IMR-90 (cell line): ENCODE data around the gene SH3BGRL3. TPM values are rescaled to one million over a fixed set of nuclear protein-coding genes. Genes with fewer than 3 reads are reported as not detected.
A peak's percentile ranks its signal among the peaks of the same experiment; 100 is the strongest.

Experiments
- ATAC-seq: fragments of 200-7000 bp; cut with Tn5 transposase; 2 replicates; pipeline ENCODE4 v1.9.1; 2020; ENCODE audit warnings: low read depth, mild to moderate bottlenecking, moderate library complexity
- BruUV-seq: library from RNA; stranded (reverse); fragments of 400-500 nt; replicated peaks from 2 replicates; lab custom pipeline; 2021; lab: Mats Ljungman, UMichigan
- CTCF ChIA-PET: fragments of 300-600 bp; formaldehyde crosslinking; extraction: SDS; loops from one replicate; lab custom pipeline; 2021; ENCODE audit warnings: antibody characterized with exemption; lab: Yijun Ruan, JAX
- POLR2A ChIA-PET: fragments of 300-600 bp; sonication (Branson Sonifier 250); formaldehyde crosslinking; loops from one replicate; lab custom pipeline; 2022; ENCODE audit warnings: antibody characterized with exemption; ENCODE audit not compliant: unreplicated experiment; lab: Charles Lee
- DNase-seq: peaks from one replicate; pipeline ENCODE4 v3.0.0; 2013
- H2AFZ ChIP-seq: replicated peaks from 2 replicates; pipeline ENCODE3; 2013; ENCODE audit warnings: low read length, mild to moderate bottlenecking; ENCODE audit not compliant: poor library complexity
- H2AK5ac ChIP-seq: 2 replicates; pipeline ENCODE4 v1.6.1; 2013; ENCODE audit warnings: low read depth, low read length, inconsistent platforms
- H2AK9ac ChIP-seq: replicated peaks from 2 replicates; pipeline ENCODE3; 2013; ENCODE audit warnings: mild to moderate bottlenecking, low read depth, low read length, moderate library complexity; ENCODE audit not compliant: poor library complexity
- H2BK120ac ChIP-seq: 2 replicates; pipeline ENCODE4 v1.6.1; 2013; ENCODE audit warnings: low read depth, low read length, inconsistent platforms
- H2BK15ac ChIP-seq: 3 replicates; pipeline ENCODE4 v1.6.1; 2013; ENCODE audit warnings: low read depth, low read length, inconsistent platforms
- H2BK20ac ChIP-seq: 2 replicates; pipeline ENCODE4 v1.6.1; 2013; ENCODE audit warnings: low read depth, mild to moderate bottlenecking, inconsistent platforms, low read length, moderate library complexity
- H2BK5ac ChIP-seq: 2 replicates; pipeline ENCODE4 v1.6.1; 2013; ENCODE audit warnings: mild to moderate bottlenecking, low read depth, low read length, inconsistent platforms; ENCODE audit not compliant: poor library complexity, severe bottlenecking
- H3K14ac ChIP-seq: replicated peaks from 2 replicates; pipeline ENCODE4 v1.6.1; 2013; ENCODE audit warnings: low read depth, low read length, inconsistent platforms
- H3K18ac ChIP-seq: 2 replicates; pipeline ENCODE4 v1.6.1; 2013; ENCODE audit warnings: low read depth, low read length, control low read depth
- H3K23ac ChIP-seq: 2 replicates; pipeline ENCODE4 v1.6.1; 2013; ENCODE audit warnings: low read depth, low read length, inconsistent platforms
- H3K27ac ChIP-seq: 2 replicates; pipeline ENCODE4 v1.5.1; 2013; ENCODE audit warnings: mild to moderate bottlenecking, control low read depth, low read length; ENCODE audit not compliant: insufficient read depth
- H3K27me3 ChIP-seq: 2 replicates; pipeline ENCODE4 v1.6.1; 2013; ENCODE audit warnings: low read length; ENCODE audit not compliant: control insufficient read depth, insufficient read depth
- H3K36me3 ChIP-seq: 2 replicates; pipeline ENCODE4 v1.6.1; 2013; ENCODE audit warnings: low read length, mixed read lengths; ENCODE audit not compliant: control insufficient read depth, insufficient read depth
- H3K4ac ChIP-seq: 2 replicates; pipeline ENCODE4 v1.6.1; 2013; ENCODE audit warnings: low read depth, low read length, inconsistent platforms
- H3K4me1 ChIP-seq: 2 replicates; pipeline ENCODE4 v1.6.1; 2013; ENCODE audit warnings: low read length, mixed read lengths; ENCODE audit not compliant: control insufficient read depth, insufficient read depth
- H3K4me2 ChIP-seq: 2 replicates; pipeline ENCODE4 v1.6.1; 2013; ENCODE audit warnings: low read depth, mild to moderate bottlenecking, control low read depth, low read length, moderate library complexity
- H3K4me3 ChIP-seq: 2 replicates; pipeline ENCODE4 v1.5.1; 2013; ENCODE audit warnings: low read depth, mild to moderate bottlenecking, control low read depth, low read length, moderate library complexity; ENCODE audit not compliant: insufficient read depth
- H3K56ac ChIP-seq: 2 replicates; pipeline ENCODE4 v1.6.1; 2013; ENCODE audit warnings: low read length, inconsistent platforms; ENCODE audit not compliant: insufficient read depth; ENCODE audit errors: extremely low read depth
- H3K79me1 ChIP-seq, 2 experiments: 2 replicates each; pipeline ENCODE4 v1.6.1; 2013; ENCODE audit warnings: low read length in 2 of 2, inconsistent platforms in 1 of 2, low read depth in 1 of 2
- H3K9ac ChIP-seq: 2 replicates; pipeline ENCODE4 v1.6.1; 2013; ENCODE audit warnings: low read depth, low read length, control low read depth
- H3K9me1 ChIP-seq: 2 replicates; pipeline ENCODE4 v1.6.1; 2013; ENCODE audit warnings: low read length, inconsistent platforms; ENCODE audit not compliant: insufficient read depth
- H3K9me3 ChIP-seq: 2 replicates; pipeline ENCODE4 v1.6.1; 2013; ENCODE audit warnings: low read length; ENCODE audit not compliant: control insufficient read depth, insufficient read depth
- H4K20me1 ChIP-seq: 2 replicates; pipeline ENCODE4 v1.6.1; 2013; ENCODE audit warnings: low read length, inconsistent platforms; ENCODE audit not compliant: insufficient read depth
- H4K5ac ChIP-seq: 2 replicates; pipeline ENCODE4 v1.6.1; 2013; ENCODE audit warnings: mild to moderate bottlenecking, low read depth, low read length, control low read depth
- H4K8ac ChIP-seq, 2 experiments: 2 replicates each; pipeline ENCODE4 v1.6.1; 2013; ENCODE audit warnings: low read depth in 2 of 2, low read length in 2 of 2, control low read depth in 1 of 2, inconsistent platforms in 1 of 2
- H4K91ac ChIP-seq: 2 replicates; pipeline ENCODE4 v1.6.1; 2013; ENCODE audit warnings: low read depth, low read length, inconsistent platforms; ENCODE audit not compliant: insufficient read depth
- BHLHE40 ChIP-seq: fragments of 150-350 bp; IDR thresholded peaks from 2 replicates; pipeline ENCODE4 v1.6.1; 2016; ENCODE audit warnings: mild to moderate bottlenecking, low read depth, low read length
- CEBPB ChIP-seq: IDR thresholded peaks from 2 replicates; pipeline ENCODE4 v1.6.1; 2012; ENCODE audit warnings: low read depth, low read length, improper control_type of control experiment
- CHD1 ChIP-seq: IDR thresholded peaks from 2 replicates; pipeline ENCODE4 v1.6.1; 2012; ENCODE audit warnings: low read depth, low read length, improper control_type of control experiment
- CTCF ChIP-seq: conservative IDR thresholded peaks from 2 replicates; pipeline ENCODE4 v1.5.1; 2012; ENCODE audit warnings: mild to moderate bottlenecking, low read depth, low read length, improper control_type of control experiment
- ELK1 ChIP-seq: fragments of 150-350 bp; IDR thresholded peaks from 2 replicates; pipeline ENCODE4 v1.6.1; 2016; ENCODE audit warnings: low read depth, mild to moderate bottlenecking, low read length, moderate library complexity, borderline replicate concordance
- FOS ChIP-seq: fragments of 150-350 bp; IDR thresholded peaks from 2 replicates; pipeline ENCODE4 v1.6.1; 2016; ENCODE audit warnings: low read depth, low read length
- MAFK ChIP-seq: IDR thresholded peaks from 2 replicates; pipeline ENCODE4 v1.6.1; 2012; ENCODE audit warnings: low read depth, low read length, improper control_type of control experiment
- MAZ ChIP-seq: IDR thresholded peaks from 2 replicates; pipeline ENCODE4 v1.6.1; 2012; ENCODE audit warnings: low read depth, mild to moderate bottlenecking, low read length, improper control_type of control experiment, moderate library complexity, borderline replicate concordance
- RAD21 ChIP-seq: IDR thresholded peaks from 2 replicates; pipeline ENCODE4 v1.6.1; 2012; ENCODE audit warnings: low read length, improper control_type of control experiment
- WGBS, 2 experiments: methylation state at CpG; one replicate each; pipeline versions ENCODE4 v1.1.5 to v1.1.7; 2013; ENCODE audit warnings: missing lambda C conversion rate in 2 of 2; ENCODE audit not compliant: insufficient read length in 1 of 2; ENCODE audit errors: extremely low coverage in 2 of 2; 5-methylcytosine and 5-hydroxymethylcytosine counted together
- dilution Hi-C: fragments of 300-500 bp; cut with HindIII; formaldehyde crosslinking; loops from one replicate; pipeline ENCODE4 v1.14.3; 2018; ENCODE audit warnings: low sequenced_read_pairs; ENCODE audit not compliant: unreplicated experiment
- in situ Hi-C: fragments of 300-500 bp; cut with MboI; formaldehyde crosslinking; loops from 3 replicates; pipeline ENCODE4 v1.14.3; 2019; ENCODE audit warnings: low sequenced_read_pairs, inconsistent platforms, mixed read lengths
- intact Hi-C: fragments of 100-400 bp; cut with micrococcal nuclease; formaldehyde crosslinking; loops from 2 replicates; pipeline ENCODE4 v1.10.0; 2022
- polyA plus RNA-seq, 3 experiments: library from polyadenylated mRNA; depleted of rRNA; stranded (reverse); fragments of >200 nt; gene quantifications; 2 replicates each; pipeline ENCODE4 v1.2.3, GENCODE V29; 2012; ENCODE audit warnings: low replicate concordance in 1 of 3
- total RNA-seq: library from RNA; depleted of rRNA; stranded (reverse); fragments of >200 nt; gene quantifications from 2 replicates; pipeline ENCODE4 v1.2.3, GENCODE V29; 2012

SH3BGRL3 gene
- total and polyA plus RNA-seq, 2 of the 4 experiments (the other 2 are of a cell fraction) = 35.0 to 483 TPM

GRCh38 chr1:26307363-26307781 lies 27.5 kb downstream of the SH3BGRL3 start:
- no CpG with 5 or more reads among the region's 6 CpGs for WGBS, 2 experiments
- intact Hi-C loops = no loop called here
- no peak overlapping the region for H3K4me2 ChIP-seq
- DNase-seq (no peak), ATAC-seq (no peak)
- in situ Hi-C loops = no loop called here
- H3K4ac ChIP-seq = no peak overlapping the region
- POLR2A ChIA-PET = interaction anchor here (1.0 kb wide), 1 partner anchor 14 kb away, joined by 14 read pairs; no protein-coding TSS in a partner anchor
- H3K18ac ChIP-seq = no peak overlapping the region
- H3K9me3 ChIP-seq = no peaks in the 10 kb centered on the region
- no peaks in the 10 kb centered on the region for H4K20me1 ChIP-seq
- no peak overlapping the region for H2BK20ac ChIP-seq
- no TSS peak for BruUV-seq
- no peaks in the 10 kb centered on the region for H3K27me3 ChIP-seq
- H3K27ac ChIP-seq = no peak overlapping the region
- no peak overlapping the region for H2BK120ac ChIP-seq
- H3K23ac ChIP-seq = no peak overlapping the region
- H2BK15ac ChIP-seq = no peak overlapping the region
- H3K36me3 ChIP-seq = no peaks in the 10 kb centered on the region
- no peak overlapping the region for H4K91ac ChIP-seq
- no peak overlapping the region for H3K4me3 ChIP-seq
- H3K9ac ChIP-seq = no peak overlapping the region
- CTCF ChIA-PET = no interaction called here
- no peak overlapping the region for H2AK5ac ChIP-seq
- H2BK5ac ChIP-seq = no peak overlapping the region
- TF ChIP-seq RAD21 = no peak
- TF ChIP-seq FOS = no peak
- no peak for TF ChIP-seq CEBPB
- no peak for TF ChIP-seq ELK1
- no peak for TF ChIP-seq CTCF
- no peak for TF ChIP-seq MAFK
- TF ChIP-seq BHLHE40 = no peak
- no peak for TF ChIP-seq MAZ
- no peak for TF ChIP-seq CHD1
- peaks cover 12% of the 10 kb centered on the region for H3K9me1 ChIP-seq
- peaks cover 9 to 26% of the 10 kb centered on the region in 2 experiments; a peak in 3 of 4 replicates for H3K79me1 ChIP-seq
- peak overlapping the region; percentile 92 to 97 for H4K8ac ChIP-seq
- H3K56ac ChIP-seq = no peak overlapping the region
- H3K4me1 ChIP-seq = peaks cover 13% of the 10 kb centered on the region
- dilution Hi-C loops = no loop called here
- no peak overlapping the region for H3K14ac ChIP-seq
- H2AFZ ChIP-seq = no peak overlapping the region
- H2AK9ac ChIP-seq = no peak overlapping the region
- no peak overlapping the region for H4K5ac ChIP-seq
